BLaER1 (cell line): ENCODE data around the gene MINK1.

Experiments used
- H3K27ac ChIP-seq: shearing (Covaris generic); formaldehyde crosslinking; 2 replicates; pipeline ENCODE4 v1.8.1; 2022
- H3K27me3 ChIP-seq: shearing (Covaris generic); formaldehyde crosslinking; 2 replicates; pipeline ENCODE4 v1.8.1; 2022
- H3K36me3 ChIP-seq: shearing (Covaris generic); formaldehyde crosslinking; 2 replicates; pipeline ENCODE4 v1.8.1; 2022
- H3K4me1 ChIP-seq: shearing (Covaris generic); formaldehyde crosslinking; 2 replicates; pipeline ENCODE4 v1.8.1; 2022
- H3K4me2 ChIP-seq: shearing (Covaris generic); formaldehyde crosslinking; 2 replicates; pipeline ENCODE4 v1.8.1; 2022
- H3K4me3 ChIP-seq: shearing (Covaris generic); formaldehyde crosslinking; 2 replicates; pipeline ENCODE4 v1.8.1; 2022
- H3K9ac ChIP-seq: shearing (Covaris generic); formaldehyde crosslinking; 2 replicates; pipeline ENCODE4 v1.8.1; 2022
- H3K9me3 ChIP-seq: shearing (Covaris generic); formaldehyde crosslinking; 2 replicates; pipeline ENCODE4 v1.8.1; 2022
- H4K20me1 ChIP-seq: shearing (Covaris generic); formaldehyde crosslinking; 2 replicates; pipeline ENCODE4 v1.8.1; 2022
- Cebpa-rat ChIP-seq: shearing (Covaris generic); IDR thresholded peaks from 2 replicates; pipeline ENCODE4 v1.8.1; 2022

MINK1 gene

GRCh38 chr17:4939796-4940554, 106.8 kb downstream of the MINK1 start, which contains the start of the genes RNF167 and SLC25A11:
Gene RNF167, plus strand, starts transcription at chr17:4940268. Its CDS starts 642 bp downstream, at chr17:4940910.
Gene SLC25A11, minus strand, starts transcription at chr17:4940046. Its CDS starts 136 bp downstream, at chr17:4939910.
- peak within 1 kb of the TSS; percentile 89 for H3K4me3 ChIP-seq
- H3K36me3 ChIP-seq: peaks cover 68% of the 10 kb centered on the region
- H4K20me1 ChIP-seq: peaks cover 47% of the 10 kb centered on the region

DNA sequence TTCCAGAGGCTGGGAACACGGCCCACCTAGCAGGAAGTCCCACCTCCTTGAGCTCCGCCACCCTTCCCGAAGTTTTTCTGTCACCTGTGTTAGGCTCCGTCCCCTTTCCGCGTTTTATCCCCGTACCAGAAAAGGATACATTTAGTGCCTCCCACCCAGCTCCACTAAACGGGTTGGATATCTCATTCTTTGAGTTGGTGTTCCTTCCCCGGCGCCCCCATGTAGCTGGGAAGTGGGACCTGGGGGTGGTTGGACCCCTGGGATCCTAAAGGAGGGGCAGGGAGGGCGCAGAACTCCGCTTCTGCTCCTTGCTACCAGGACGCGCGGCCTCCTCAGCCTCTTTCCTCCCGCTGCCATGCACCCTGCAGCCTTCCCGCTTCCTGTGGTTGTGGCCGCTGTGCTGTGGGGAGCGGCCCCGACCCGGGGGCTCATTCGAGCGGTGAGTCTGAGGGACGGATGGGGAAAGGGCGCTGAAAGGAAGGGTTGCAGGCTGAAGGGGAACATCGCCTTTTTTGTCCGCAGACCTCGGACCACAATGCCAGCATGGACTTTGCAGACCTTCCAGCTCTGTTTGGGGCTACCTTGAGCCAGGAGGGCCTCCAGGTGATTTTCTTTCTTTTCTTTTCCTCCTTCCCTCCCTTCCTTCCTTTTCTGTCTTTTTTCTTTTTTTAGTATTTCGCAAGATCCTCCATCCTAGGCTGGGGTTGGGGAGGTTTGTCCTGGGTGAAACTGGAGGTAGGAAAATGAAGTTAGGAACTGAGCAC, 107.6 kb downstream of the MINK1 start:
- H3K27ac ChIP-seq: peak overlapping the region; percentile 96
- H3K27me3 ChIP-seq: no peaks in the 10 kb centered on the region
- peaks cover 71% of the 10 kb centered on the region for H3K36me3 ChIP-seq
- peak overlapping the region; percentile 98 for H3K9ac ChIP-seq
- TF ChIP-seq Cebpa-rat: peak; percentile 73; the same call in 1 of the 2 replicates
- H3K4me2 ChIP-seq: peak overlapping the region; percentile 99
- peaks cover 55% of the 10 kb centered on the region for H4K20me1 ChIP-seq
- peaks cover 76% of the 10 kb centered on the region for H3K4me1 ChIP-seq
- H3K4me3 ChIP-seq: peak overlapping the region; percentile 89
- H3K9me3 ChIP-seq: no peaks in the 10 kb centered on the region

More at GRCh38 chr17:4939796-4940554, 106.8 kb downstream of the MINK1 start, which contains the start of the genes RNF167 and SLC25A11:
- Histone ChIP-seq H3K27me3 (no peaks in the 10 kb centered on the region), H3K4me1 (peaks cover 68% of the 10 kb centered on the region), H3K4me2 (peak within 1 kb of the TSS; percentile 99), H3K9ac (peak within 1 kb of the TSS; percentile 98), H3K9me3 (no peaks in the 10 kb centered on the region), H3K27ac (peak within 1 kb of the TSS; percentile 96)
- no peak for TF ChIP-seq Cebpa-rat

DNA sequence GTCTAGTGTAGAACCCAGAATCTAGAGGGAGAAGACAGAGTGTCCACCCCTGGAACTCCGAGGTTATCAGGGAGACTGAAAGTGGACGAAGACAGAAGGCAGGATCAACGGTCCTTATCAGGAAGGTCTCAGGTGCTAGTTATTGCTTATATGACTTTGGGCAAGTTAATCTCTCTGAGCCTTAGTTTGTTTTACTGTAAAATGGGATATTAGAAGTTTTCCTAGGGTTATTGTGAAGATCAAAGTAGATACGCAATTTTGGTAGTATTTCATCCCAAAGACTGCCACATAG, 108.1 kb downstream of the MINK1 start:
- Histone ChIP-seq H3K4me3 (peak overlapping the region; percentile 89), H3K9me3 (no peaks in the 10 kb centered on the region), H3K27me3 (no peaks in the 10 kb centered on the region), H3K4me2 (peak overlapping the region; percentile 99), H3K27ac (peak overlapping the region; percentile 96), H3K4me1 (peaks cover 81% of the 10 kb centered on the region), H3K9ac (peak overlapping the region; percentile 98), H4K20me1 (peaks cover 60% of the 10 kb centered on the region), H3K36me3 (peaks cover 71% of the 10 kb centered on the region)
- no peak for TF ChIP-seq Cebpa-rat

GRCh38 chr17:4942760-4943508, 109.8 kb downstream of the MINK1 start:
- Histone ChIP-seq H3K4me3 (no peak overlapping the region), H3K4me2 (peak overlapping the region; percentile 99), H3K27me3 (no peaks in the 10 kb centered on the region), H3K4me1 (peaks cover 75% of the 10 kb centered on the region), H3K36me3 (peaks cover 60% of the 10 kb centered on the region), H3K9me3 (no peaks in the 10 kb centered on the region), H4K20me1 (peaks cover 77% of the 10 kb centered on the region), H3K27ac (0 out of 2 replicates have a peak overlapping the region, but pooled peaks have one; percentile 29), H3K9ac (peak overlapping the region; percentile 55; the same call in 1 of the 2 replicates)
- TF ChIP-seq Cebpa-rat: no peak

- Histone ChIP-seq H3K9me3 (no peaks in the 10 kb centered on the region), H3K27ac (peak overlapping the region; percentile 29; the same call in 1 of the 2 replicates), H4K20me1 (peaks cover 74% of the 10 kb centered on the region), H3K4me1 (peaks cover 63% of the 10 kb centered on the region), H3K9ac (peak overlapping the region; percentile 55), H3K4me2 (peak overlapping the region; percentile 99), H3K27me3 (no peaks in the 10 kb centered on the region), H3K4me3 (peak overlapping the region; percentile 100), H3K36me3 (peaks cover 52% of the 10 kb centered on the region)
- no peak for TF ChIP-seq Cebpa-rat
Measured at GRCh38 chr17:4944163-4944553, 111.0 kb downstream of the MINK1 start.

DNA sequence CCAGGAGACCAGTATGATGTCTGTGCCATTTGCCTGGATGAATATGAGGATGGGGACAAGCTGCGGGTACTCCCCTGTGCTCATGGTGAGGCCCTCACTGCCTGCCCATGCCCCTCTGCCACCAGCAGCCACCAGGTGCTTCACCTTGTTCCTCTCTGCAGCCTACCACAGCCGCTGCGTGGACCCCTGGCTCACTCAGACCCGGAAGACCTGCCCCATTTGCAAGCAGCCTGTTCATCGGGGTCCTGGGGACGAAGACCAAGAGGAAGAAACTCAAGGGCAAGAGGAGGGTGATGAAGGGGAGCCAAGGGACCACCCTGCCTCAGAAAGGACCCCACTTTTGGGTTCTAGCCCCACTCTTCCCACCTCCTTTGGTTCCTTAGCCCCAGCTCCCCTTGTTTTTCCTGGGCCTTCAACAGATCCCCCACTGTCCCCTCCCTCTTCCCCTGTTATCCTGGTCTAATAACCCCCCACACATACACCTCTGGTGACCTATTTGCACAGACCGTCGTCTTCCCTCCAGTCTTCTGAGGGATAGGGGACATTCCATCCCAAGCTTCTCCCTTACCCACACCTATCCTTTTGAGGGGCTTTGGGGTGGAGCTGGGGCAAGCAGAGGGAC, 111.5 kb downstream of the MINK1 start:
- Histone ChIP-seq H3K9me3 (no peaks in the 10 kb centered on the region), H4K20me1 (peaks cover 74% of the 10 kb centered on the region), H3K27me3 (no peaks in the 10 kb centered on the region), H3K4me1 (peaks cover 62% of the 10 kb centered on the region), H3K36me3 (peaks cover 52% of the 10 kb centered on the region), H3K27ac (peak overlapping the region; percentile 29; the same call in 1 of the 2 replicates), H3K4me2 (peak overlapping the region; percentile 99), H3K4me3 (peak overlapping the region; percentile 100), H3K9ac (peak overlapping the region; percentile 55)
- no peak for TF ChIP-seq Cebpa-rat

DNA sequence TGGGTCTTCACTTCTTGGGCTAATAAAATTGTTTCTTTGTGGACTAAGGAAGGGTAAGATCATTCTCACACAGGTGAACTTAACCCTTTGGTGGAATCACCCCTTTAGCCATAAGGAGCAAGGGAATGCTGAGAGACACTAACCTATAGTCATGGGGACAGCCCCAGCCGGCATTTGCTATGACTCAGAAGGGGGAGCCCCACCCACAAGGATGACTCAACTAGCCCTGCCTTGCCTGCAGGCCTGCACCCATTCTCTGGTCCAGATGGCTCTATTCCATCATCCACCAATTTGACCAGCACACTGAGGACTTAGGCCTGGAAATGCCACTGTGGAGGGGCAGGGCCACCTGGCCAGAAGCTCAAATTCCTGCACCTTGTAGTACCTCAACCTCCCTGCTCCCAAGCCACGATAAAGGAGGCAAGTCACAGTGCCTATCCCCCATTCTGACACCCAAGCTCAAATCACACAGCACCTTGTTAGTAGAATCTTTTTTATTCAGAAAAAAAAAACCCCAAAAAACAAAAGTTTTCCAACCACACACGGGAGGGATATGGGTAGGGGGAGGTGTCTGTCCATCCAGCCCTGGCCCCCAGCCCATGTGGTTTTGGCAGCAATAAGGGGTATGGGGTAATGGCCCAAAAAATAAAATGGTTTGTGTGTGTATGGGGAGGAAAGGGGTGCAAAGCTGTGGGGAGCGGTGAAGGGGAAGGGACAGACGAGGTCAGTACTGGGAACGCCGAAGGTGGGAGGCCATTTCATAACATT, 112.2 kb downstream of the MINK1 start:
- H3K9ac ChIP-seq: peak overlapping the region; percentile 55
- peaks cover 74% of the 10 kb centered on the region for H4K20me1 ChIP-seq
- H3K27ac ChIP-seq: 0 out of 2 replicates have a peak overlapping the region, but pooled peaks have one; percentile 14
- no peaks in the 10 kb centered on the region for H3K27me3 ChIP-seq
- H3K4me2 ChIP-seq: peak overlapping the region; percentile 99
- TF ChIP-seq Cebpa-rat: no peak
- H3K9me3 ChIP-seq: no peaks in the 10 kb centered on the region
- H3K36me3 ChIP-seq: peaks cover 52% of the 10 kb centered on the region
- H3K4me1 ChIP-seq: peaks cover 65% of the 10 kb centered on the region
- H3K4me3 ChIP-seq: peak overlapping the region; percentile 100

DNA sequence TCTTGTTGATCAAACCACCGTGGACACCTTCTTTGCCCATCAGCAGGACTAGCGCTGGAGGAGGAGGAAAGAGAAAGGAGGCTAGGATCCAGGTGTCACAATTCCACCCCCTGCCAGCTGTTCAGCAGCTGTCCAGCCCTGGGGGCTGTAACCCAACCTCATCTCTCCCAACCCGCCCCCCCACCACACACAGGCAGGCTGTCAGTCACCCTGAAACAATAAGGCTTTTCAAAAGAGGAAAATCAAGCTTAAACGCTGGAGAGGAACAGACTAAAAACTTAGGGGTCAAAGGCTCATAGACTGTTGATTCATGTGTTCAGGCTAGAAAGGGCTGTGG, 112.8 kb downstream of the MINK1 start:
- Histone ChIP-seq H3K4me1 (peaks cover 69% of the 10 kb centered on the region), H3K4me3 (peak overlapping the region; percentile 100), H3K36me3 (peaks cover 52% of the 10 kb centered on the region), H3K4me2 (peak overlapping the region; percentile 99), H3K27me3 (no peaks in the 10 kb centered on the region), H4K20me1 (peaks cover 74% of the 10 kb centered on the region), H3K9me3 (no peaks in the 10 kb centered on the region), H3K9ac (peak overlapping the region; percentile 99), H3K27ac (no peak overlapping the region)
- TF ChIP-seq Cebpa-rat: no peak
